NOMO-1 treated with DMSO at 0.1 percent for 48 hours (cell line): ENCODE measurements around the gene PIGU.
A peak's percentile ranks its signal among the peaks of the same experiment; 100 is the strongest.
"Not testable (repeated sequence)": the region's sequence is repeated elsewhere in the genome, so short reads cannot be mapped to it uniquely, and the experiment has no call there.

ENCODE experiments used
- DNase-seq: peaks from one replicate; lab custom pipeline; 2025; ENCODE audit not compliant: unreplicated experiment; lab: John Stamatoyannopoulos, UW

Gene PIGU

GRCh38 chr20:34663213-34663943 lies 13.5 kb downstream of the PIGU start:
- peak; percentile 95 for DNase-seq

- not testable (repeated sequence) for DNase-seq
Measured at GRCh38 chr20:34661811-34662210, 15.1 kb downstream of the PIGU start.

GRCh38 chr20:34658654-34659053 lies 18.2 kb downstream of the PIGU start:
- not testable (repeated sequence) for DNase-seq

GRCh38 chr20:34654207-34654744 lies 22.6 kb downstream of the PIGU start:
- DNase-seq, result no peak

GRCh38 chr20:34651200-34651599 lies 25.7 kb downstream of the PIGU start:
- DNase-seq, result no peak

GRCh38 chr20:34647737-34648136 lies 29.2 kb downstream of the PIGU start:
- no peak for DNase-seq

- no peak for DNase-seq
Measured at GRCh38 chr20:34644951-34645350, 31.9 kb downstream of the PIGU start.

- no peak for DNase-seq
Measured at GRCh38 chr20:34644345-34644744, 32.5 kb downstream of the PIGU start.

GRCh38 chr20:34643928-34644327 lies 33.0 kb downstream of the PIGU start:
- peak; percentile 96 for DNase-seq

- DNase-seq, result peak; percentile 84
Measured at GRCh38 chr20:34642009-34642408, 34.9 kb downstream of the PIGU start.

- DNase-seq, result no peak
Measured at GRCh38 chr20:34639755-34640222, 37.1 kb downstream of the PIGU start.

- DNase-seq, result no peak
Measured at GRCh38 chr20:34638532-34638931, 38.4 kb downstream of the PIGU start.

GRCh38 chr20:34638039-34638292 lies 38.9 kb downstream of the PIGU start:
- no peak for DNase-seq

GRCh38 chr20:34637245-34638038 lies 39.5 kb downstream of the PIGU start:
- DNase-seq, result no peak

- peak; percentile 84 for DNase-seq
Measured at GRCh38 chr20:34636648-34637047, 40.2 kb downstream of the PIGU start.

GRCh38 chr20:34634392-34634791 lies 42.5 kb downstream of the PIGU start:
- DNase-seq, result peak; percentile 55

GRCh38 chr20:34632870-34633452 lies 43.9 kb downstream of the PIGU start:
- no peak for DNase-seq

- DNase-seq, result no peak
Measured at GRCh38 chr20:34629904-34630303, 47.0 kb downstream of the PIGU start.

- DNase-seq, result no peak
Measured at GRCh38 chr20:34629342-34629741, 47.5 kb downstream of the PIGU start.

GRCh38 chr20:34628026-34628425 lies 48.9 kb downstream of the PIGU start:
- DNase-seq, result no peak

GRCh38 chr20:34627458-34627857 lies 49.4 kb downstream of the PIGU start:
- no peak for DNase-seq

- peak; percentile 57 for DNase-seq
Measured at GRCh38 chr20:34626992-34627391, 49.9 kb downstream of the PIGU start.
